Neural cell (in vitro differentiated cells): Measurements from ENCODE around the gene C9orf57. TPM values are rescaled to one million over a fixed set of nuclear protein-coding genes. Genes with fewer than 3 reads are reported as not detected.

Source experiments
- H2AFZ ChIP-seq: fragments of 200-600, 300-800 bp; sonication (generic), shearing (Covaris generic); 2 replicates; pipeline ENCODE4 v1.6.0; 2014; ENCODE audit warnings: low read depth, mild to moderate bottlenecking, antibody characterized with exemption, low read length, moderate library complexity
- H3F3A ChIP-seq: fragments of 200-600 bp; shearing (Covaris generic); 2 replicates; pipeline ENCODE4 v1.6.1; 2016; ENCODE audit warnings: mild to moderate bottlenecking, moderate library complexity, mixed read lengths, antibody characterized with exemption, low read length; ENCODE audit not compliant: insufficient read depth, poor library complexity, severe bottlenecking
- H3K27ac ChIP-seq: fragments of 200-600, 300-800 bp; sonication (generic), shearing (Covaris generic); 2 replicates; pipeline ENCODE4 v1.5.1; 2014; ENCODE audit warnings: mild to moderate bottlenecking, low read length, moderate library complexity
- H3K27me3 ChIP-seq: fragments of 300-800, 200-600 bp; sonication (generic), shearing (Covaris generic); 2 replicates; pipeline ENCODE4 v1.6.0; 2014; ENCODE audit warnings: mild to moderate bottlenecking, low read depth, low read length, moderate library complexity; ENCODE audit not compliant: insufficient read depth
- H3K36me3 ChIP-seq: fragments of 300-800, 200-600 bp; sonication (generic), shearing (Covaris generic); 2 replicates; pipeline ENCODE4 v1.5.1; 2014; ENCODE audit warnings: mild to moderate bottlenecking, antibody characterized with exemption, low read length, moderate library complexity; ENCODE audit not compliant: insufficient read depth
- H3K4me2 ChIP-seq: fragments of 300-800, 200-600 bp; sonication (generic), shearing (Covaris generic); 2 replicates; pipeline ENCODE4 v1.6.0; 2014; ENCODE audit warnings: mild to moderate bottlenecking, low read length
- H3K4me3 ChIP-seq: fragments of 300-800, 200-600 bp; sonication (generic), shearing (Covaris generic); 2 replicates; pipeline ENCODE4 v1.5.1; 2014; ENCODE audit warnings: mild to moderate bottlenecking, low read length, moderate library complexity
- H3K79me2 ChIP-seq: fragments of 200-600 bp; shearing (Covaris generic); replicated peaks from 2 replicates; pipeline ENCODE4 v1.6.0; 2014; ENCODE audit warnings: mild to moderate bottlenecking, low read length, moderate library complexity; ENCODE audit not compliant: insufficient read depth
- H3K9ac ChIP-seq: fragments of 300-800, 200-600 bp; sonication (generic), shearing (Covaris generic); 2 replicates; pipeline ENCODE4 v1.6.1; 2016; ENCODE audit warnings: mild to moderate bottlenecking, low read length, mixed read lengths
- H3K9me2 ChIP-seq: fragments of 200-600 bp; shearing (Covaris generic); 2 replicates; pipeline ENCODE4 v1.6.1; 2016; ENCODE audit warnings: mild to moderate bottlenecking, low read length, mixed read lengths; ENCODE audit not compliant: insufficient read depth
- H3K9me3 ChIP-seq: fragments of 200-600, 300-800 bp; sonication (generic), shearing (Covaris generic); 2 replicates; pipeline ENCODE4 v1.6.1; 2016; ENCODE audit warnings: mild to moderate bottlenecking, mixed run types, low read length, moderate library complexity, mixed read lengths
- H4K20me1 ChIP-seq: fragments of 200-600 bp; shearing (Covaris generic); 2 replicates; pipeline ENCODE4 v1.6.1; 2016; ENCODE audit warnings: mild to moderate bottlenecking, mixed run types; ENCODE audit not compliant: insufficient read depth
- EP300 ChIP-seq: fragments of 450-650 bp; conservative IDR thresholded peaks from 2 replicates; pipeline ENCODE4 v1.6.1; 2014; ENCODE audit warnings: antibody characterized with exemption, mild to moderate bottlenecking, moderate library complexity; ENCODE audit not compliant: poor library complexity, severe bottlenecking
- EZH2 ChIP-seq: fragments of 200-600, 300-800 bp; shearing (Covaris generic), sonication (generic); IDR thresholded peaks from 2 replicates; pipeline ENCODE4 v1.6.1; 2014; ENCODE audit warnings: antibody characterized with exemption, low read length, borderline replicate concordance, mild to moderate bottlenecking; ENCODE audit not compliant: insufficient read depth, poor library complexity, severe bottlenecking
- MXI1 ChIP-seq: fragments of 450-650 bp; conservative IDR thresholded peaks from 2 replicates; pipeline ENCODE4 v1.6.1; 2014; ENCODE audit warnings: antibody characterized with exemption, mild to moderate bottlenecking; ENCODE audit not compliant: poor library complexity, severe bottlenecking
- POLR2AphosphoS5 ChIP-seq: IDR thresholded peaks from 2 replicates; pipeline ENCODE4 v1.6.1; 2012
- RAD21 ChIP-seq: fragments of 450-650 bp; conservative IDR thresholded peaks from 2 replicates; pipeline ENCODE4 v1.6.1; 2014; ENCODE audit warnings: antibody characterized with exemption, mild to moderate bottlenecking, moderate library complexity
- SMC3 ChIP-seq: fragments of 450-650 bp; conservative IDR thresholded peaks from 2 replicates; pipeline ENCODE4 v1.6.1; 2014; ENCODE audit warnings: antibody characterized with exemption, mild to moderate bottlenecking, moderate library complexity; ENCODE audit not compliant: poor library complexity
- TAF1 ChIP-seq: IDR thresholded peaks from 2 replicates; pipeline ENCODE4 v1.6.1; 2012; ENCODE audit warnings: low read depth
- polyA plus RNA-seq: library from polyadenylated mRNA; depleted of rRNA; stranded (reverse); fragments of >200 nt; gene quantifications from 2 replicates; pipeline ENCODE4 v1.2.3, GENCODE V29; 2014
- TF ChIP-seq, protein P1 (sequence below): fragments of 450-650 bp; IDR thresholded peaks from 2 replicates; pipeline ENCODE4 v1.5.1; 2014; ENCODE audit warnings: antibody characterized with exemption, mild to moderate bottlenecking, moderate library complexity; ENCODE audit not compliant: poor library complexity, severe bottlenecking
- TF ChIP-seq, protein P2 (sequence below): IDR thresholded peaks from 2 replicates; pipeline ENCODE4 v1.6.1; 2012; ENCODE audit warnings: borderline replicate concordance

C9orf57 gene
- polyA plus RNA-seq, 1 donor from 2014 or later: not detected

GRCh38 chr9:72038408-72038807 is 22.0 kb downstream of the C9orf57 start:
- TF ChIP-seq, protein P1, sequence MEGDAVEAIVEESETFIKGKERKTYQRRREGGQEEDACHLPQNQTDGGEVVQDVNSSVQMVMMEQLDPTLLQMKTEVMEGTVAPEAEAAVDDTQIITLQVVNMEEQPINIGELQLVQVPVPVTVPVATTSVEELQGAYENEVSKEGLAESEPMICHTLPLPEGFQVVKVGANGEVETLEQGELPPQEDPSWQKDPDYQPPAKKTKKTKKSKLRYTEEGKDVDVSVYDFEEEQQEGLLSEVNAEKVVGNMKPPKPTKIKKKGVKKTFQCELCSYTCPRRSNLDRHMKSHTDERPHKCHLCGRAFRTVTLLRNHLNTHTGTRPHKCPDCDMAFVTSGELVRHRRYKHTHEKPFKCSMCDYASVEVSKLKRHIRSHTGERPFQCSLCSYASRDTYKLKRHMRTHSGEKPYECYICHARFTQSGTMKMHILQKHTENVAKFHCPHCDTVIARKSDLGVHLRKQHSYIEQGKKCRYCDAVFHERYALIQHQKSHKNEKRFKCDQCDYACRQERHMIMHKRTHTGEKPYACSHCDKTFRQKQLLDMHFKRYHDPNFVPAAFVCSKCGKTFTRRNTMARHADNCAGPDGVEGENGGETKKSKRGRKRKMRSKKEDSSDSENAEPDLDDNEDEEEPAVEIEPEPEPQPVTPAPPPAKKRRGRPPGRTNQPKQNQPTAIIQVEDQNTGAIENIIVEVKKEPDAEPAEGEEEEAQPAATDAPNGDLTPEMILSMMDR: no peak
- TF ChIP-seq POLR2AphosphoS5: no peak
- no peak for TF ChIP-seq TAF1
- no peak for TF ChIP-seq EP300
- no peak for TF ChIP-seq SMC3
- no peak for TF ChIP-seq EZH2
- no peak for TF ChIP-seq MXI1
- TF ChIP-seq, protein P2, sequence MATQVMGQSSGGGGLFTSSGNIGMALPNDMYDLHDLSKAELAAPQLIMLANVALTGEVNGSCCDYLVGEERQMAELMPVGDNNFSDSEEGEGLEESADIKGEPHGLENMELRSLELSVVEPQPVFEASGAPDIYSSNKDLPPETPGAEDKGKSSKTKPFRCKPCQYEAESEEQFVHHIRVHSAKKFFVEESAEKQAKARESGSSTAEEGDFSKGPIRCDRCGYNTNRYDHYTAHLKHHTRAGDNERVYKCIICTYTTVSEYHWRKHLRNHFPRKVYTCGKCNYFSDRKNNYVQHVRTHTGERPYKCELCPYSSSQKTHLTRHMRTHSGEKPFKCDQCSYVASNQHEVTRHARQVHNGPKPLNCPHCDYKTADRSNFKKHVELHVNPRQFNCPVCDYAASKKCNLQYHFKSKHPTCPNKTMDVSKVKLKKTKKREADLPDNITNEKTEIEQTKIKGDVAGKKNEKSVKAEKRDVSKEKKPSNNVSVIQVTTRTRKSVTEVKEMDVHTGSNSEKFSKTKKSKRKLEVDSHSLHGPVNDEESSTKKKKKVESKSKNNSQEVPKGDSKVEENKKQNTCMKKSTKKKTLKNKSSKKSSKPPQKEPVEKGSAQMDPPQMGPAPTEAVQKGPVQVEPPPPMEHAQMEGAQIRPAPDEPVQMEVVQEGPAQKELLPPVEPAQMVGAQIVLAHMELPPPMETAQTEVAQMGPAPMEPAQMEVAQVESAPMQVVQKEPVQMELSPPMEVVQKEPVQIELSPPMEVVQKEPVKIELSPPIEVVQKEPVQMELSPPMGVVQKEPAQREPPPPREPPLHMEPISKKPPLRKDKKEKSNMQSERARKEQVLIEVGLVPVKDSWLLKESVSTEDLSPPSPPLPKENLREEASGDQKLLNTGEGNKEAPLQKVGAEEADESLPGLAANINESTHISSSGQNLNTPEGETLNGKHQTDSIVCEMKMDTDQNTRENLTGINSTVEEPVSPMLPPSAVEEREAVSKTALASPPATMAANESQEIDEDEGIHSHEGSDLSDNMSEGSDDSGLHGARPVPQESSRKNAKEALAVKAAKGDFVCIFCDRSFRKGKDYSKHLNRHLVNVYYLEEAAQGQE: no peak
- no peak for TF ChIP-seq RAD21
- no peaks in the 10 kb centered on the region for H3K27me3 ChIP-seq
- H3K79me2 ChIP-seq: no peaks in the 10 kb centered on the region
- no peak overlapping the region for H3K4me3 ChIP-seq
- no peaks in the 10 kb centered on the region for H3F3A ChIP-seq
- no peaks in the 10 kb centered on the region for H3K36me3 ChIP-seq
- no peaks in the 10 kb centered on the region for H4K20me1 ChIP-seq
- no peak overlapping the region for H3K9ac ChIP-seq
- H3K27ac ChIP-seq: no peak overlapping the region
- H3K9me2 ChIP-seq: no peaks in the 10 kb centered on the region
- H3K4me2 ChIP-seq: no peak overlapping the region
- no peaks in the 10 kb centered on the region for H3K9me3 ChIP-seq
- no peak overlapping the region for H2AFZ ChIP-seq

GRCh38 chr9:72037571-72037970 is 22.8 kb downstream of the C9orf57 start:
- no peak overlapping the region for H3K4me3 ChIP-seq
- H3K79me2 ChIP-seq: no peaks in the 10 kb centered on the region
- TF ChIP-seq EP300: no peak
- no peak for TF ChIP-seq POLR2AphosphoS5
- no peak for TF ChIP-seq EZH2
- no peak for TF ChIP-seq TAF1
- TF ChIP-seq, protein P2: no peak
- TF ChIP-seq MXI1: no peak
- no peak for TF ChIP-seq RAD21
- no peak for TF ChIP-seq SMC3
- H3K4me2 ChIP-seq: no peak overlapping the region
- H4K20me1 ChIP-seq: no peaks in the 10 kb centered on the region
- no peaks in the 10 kb centered on the region for H3K9me2 ChIP-seq
- no peaks in the 10 kb centered on the region for H3K36me3 ChIP-seq
- no peaks in the 10 kb centered on the region for H3K9me3 ChIP-seq
- no peak overlapping the region for H3K9ac ChIP-seq
- H3K27ac ChIP-seq: no peak overlapping the region
- H2AFZ ChIP-seq: no peak overlapping the region
- no peaks in the 10 kb centered on the region for H3K27me3 ChIP-seq
- H3F3A ChIP-seq: no peaks in the 10 kb centered on the region
